Stomach (tissue), 9 donors: ENCODE data around the gene CREB5. TPM values are rescaled to one million over a fixed set of nuclear protein-coding genes. Genes with fewer than 3 reads are reported as not detected.

Experiments
- DNase-seq, 2 donors: peaks; one replicate each; pipeline versions ENCODE4 v3.0.0 to v3.0.0-alpha.2; 2013 to 2019
- H3K27ac ChIP-seq, 5 donors: fragments of 200-600 bp in 4 of 5; sonication (generic) in 4 of 5; one replicate each; pipeline ENCODE4 v1.5.1; 2013 to 2019; ENCODE audit warnings: mild to moderate bottlenecking in 1 of 5, moderate library complexity in 1 of 5
- H3K27me3 ChIP-seq, 3 donors: fragments of 200-600 bp; sonication (generic); one replicate each; pipeline ENCODE4 v1.5.1; 2017 to 2019; ENCODE audit warnings: mixed run types in 1 of 3
- H3K36me3 ChIP-seq, 4 donors: fragments of 200-600 bp; sonication (generic); 1 replicate in 3 of 4; 2 replicates in 1 of 4; pipeline ENCODE4 v1.5.1; 2016 to 2019
- H3K4me1 ChIP-seq, 4 donors: fragments of 200-600 bp; sonication (generic); one replicate each; pipeline ENCODE4 v1.5.1; 2016 to 2019
- H3K4me3 ChIP-seq, 4 donors: fragments of 200-600 bp; sonication (generic) in 3 of 4; one replicate each; pipeline ENCODE4 v1.5.1; 2016 to 2019; ENCODE audit warnings: mild to moderate bottlenecking in 1 of 4
- H3K9me3 ChIP-seq, 4 donors: fragments of 200-600 bp; sonication (generic); one replicate each; pipeline ENCODE4 v1.5.1; 2016 to 2019
- CTCF ChIP-seq, 7 experiments: fragments of 450-650 bp in 4 of 7; fragments of 200-600 bp in 3 of 7; sonication (generic) in 3 of 7; IDR thresholded peaks; one replicate each; pipeline ENCODE4 v1.5.1; 2016 to 2019; ENCODE audit warnings: antibody characterized with exemption in 7 of 7, control low read depth in 2 of 7, mild to moderate bottlenecking in 1 of 7
- EP300 ChIP-seq: sonication (generic); formaldehyde crosslinking; IDR thresholded peaks from one replicate; pipeline ENCODE4 v1.6.1; 2017; ENCODE audit warnings: antibody characterized with exemption
- POLR2A ChIP-seq, 4 donors: fragments of 450-650 bp; IDR thresholded peaks; one replicate each; pipeline ENCODE4 v1.6.1; 2016; ENCODE audit warnings: antibody characterized with exemption in 4 of 4, control low read depth in 2 of 4, mild to moderate bottlenecking in 1 of 4, moderate library complexity in 1 of 4
- POLR2AphosphoS5 ChIP-seq, 3 donors: sonication (generic); formaldehyde crosslinking; IDR thresholded peaks; one replicate each; pipeline ENCODE4 v1.6.1; 2016; ENCODE audit warnings: antibody characterized with exemption in 3 of 3
- WGBS, 5 donors: extraction: QIAGEN DNeasy Blood & Tissue Kit in 3 of 5; methylation state at CpG; one replicate each; pipeline versions ENCODE4 v1.1.5 to v1.1.7; 2013 to 2018; 5-methylcytosine and 5-hydroxymethylcytosine counted together
- intact Hi-C: fragments of 100-400 bp; cut with DNase I; formaldehyde crosslinking; loops from one replicate; pipeline ENCODE4 v1.15.1; 2023; ENCODE audit warnings: low total_unique reads
- polyA plus RNA-seq, 3 donors: library from polyadenylated mRNA; stranded (reverse); fragments of 200-250 nt; gene quantifications; one replicate each; pipeline ENCODE4 v1.2.3, GENCODE V29; 2013
- total RNA-seq, 5 donors: library from RNA; depleted of rRNA; stranded (reverse); fragments of >200 nt; gene quantifications; one replicate each; pipeline versions ENCODE4 v1.1.0 to v1.2.3, GENCODE V29; 2014 to 2016
- donor health status: healthy with polysubstance abuse.
- donor health status: Bipolar disorder and iron deficiency.
- donor health status: healthy.

CREB5 gene
- total and polyA plus RNA-seq, 8 donors = 0.68 to 30.3 (median 1.5) TPM; not detected in 1

DNA sequence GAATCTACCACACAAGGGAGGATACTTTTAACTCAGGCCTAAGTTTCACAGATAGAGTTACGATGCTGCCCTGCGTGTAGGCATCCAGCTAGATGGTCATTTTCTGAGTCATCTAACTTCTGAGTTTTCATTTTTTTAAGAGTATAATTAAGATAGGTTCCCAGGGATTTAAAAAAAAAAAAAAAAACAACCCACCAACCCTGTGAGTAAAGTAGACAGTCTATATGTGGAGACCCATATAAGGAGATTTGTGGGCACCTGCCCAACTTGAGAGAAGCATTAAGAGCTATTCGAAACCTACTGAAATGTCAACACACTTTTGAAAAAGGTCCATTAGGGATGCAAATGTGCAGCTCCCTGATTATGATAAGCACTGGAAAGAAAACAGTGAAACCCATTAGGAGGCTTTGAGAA lies 288.5 kb downstream of the CREB5 start:
- DNase-seq = peak in 1 of 2 donors; percentile 59
- Histone ChIP-seq H3K27me3 (no peaks in the 10 kb centered on the region), H3K4me3 (no peak overlapping the region), H3K4me1 (peaks cover 0 to 11% (median 4%) of the 10 kb centered on the region in 4 donors), H3K27ac (no peak overlapping the region), H3K9me3 (no peaks in the 10 kb centered on the region), H3K36me3 (no peaks in the 10 kb centered on the region)
- intact Hi-C loops = no loop called here
- TF ChIP-seq POLR2A (IDR thresholded peaks at IDR 0.05) = no peak
- no peak for TF ChIP-seq EP300
- TF ChIP-seq POLR2AphosphoS5 (IDR thresholded peaks at IDR 0.05) = no peak
- TF ChIP-seq CTCF (IDR thresholded peaks at IDR 0.05) = no peak
- 63 to 77% (median 68%) methylated on average over 3 of the region's 3 CpGs for WGBS, 5 donors

DNA sequence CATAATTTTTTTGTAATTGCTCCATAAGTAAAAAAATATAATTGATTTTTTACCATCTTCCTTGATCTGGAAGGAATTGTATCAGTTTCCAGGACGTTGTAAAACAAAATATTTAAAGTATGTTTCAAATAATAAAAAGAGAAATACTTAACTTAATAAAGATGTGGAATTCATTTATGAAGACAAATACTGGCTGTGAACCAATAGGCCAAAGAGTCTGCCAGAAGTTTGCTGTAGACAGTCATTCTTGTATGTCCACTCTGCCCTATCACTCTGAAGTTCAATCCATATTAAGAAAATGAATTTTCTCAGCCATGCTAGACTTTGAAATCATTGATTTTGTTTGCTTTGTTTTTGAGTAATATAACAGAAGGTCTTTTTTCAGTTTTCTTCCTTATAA lies 289.4 kb downstream of the CREB5 start:
- Histone ChIP-seq H3K4me1 (peaks cover 0 to 11% (median 4%) of the 10 kb centered on the region in 4 donors), H3K27ac (no peak overlapping the region), H3K36me3 (no peaks in the 10 kb centered on the region), H3K9me3 (no peaks in the 10 kb centered on the region), H3K27me3 (no peaks in the 10 kb centered on the region), H3K4me3 (no peak overlapping the region)
- 31 to 50% (median 37%) methylated on average over 1 of the region's 1 CpG for WGBS, 5 donors
- intact Hi-C loops = no loop called here
- TF ChIP-seq POLR2A (IDR thresholded peaks at IDR 0.05) (no peak), EP300 (no peak), POLR2AphosphoS5 (IDR thresholded peaks at IDR 0.05) (no peak), CTCF (IDR thresholded peaks at IDR 0.05) (no peak)
- DNase-seq = no peak

- DNase-seq = no peak
- no peaks in the 10 kb centered on the region for H3K27me3 ChIP-seq
- H3K36me3 ChIP-seq = no peaks in the 10 kb centered on the region
- H3K9me3 ChIP-seq = no peaks in the 10 kb centered on the region
- WGBS, 5 donors = 82 to 94% (median 92%) methylated on average over 4 of the region's 4 CpGs
- TF ChIP-seq POLR2A (IDR thresholded peaks at IDR 0.05) (no peak), CTCF (IDR thresholded peaks at IDR 0.05) (no peak), EP300 (no peak), POLR2AphosphoS5 (IDR thresholded peaks at IDR 0.05) (no peak)
- peaks cover 0 to 11% (median 4%) of the 10 kb centered on the region in 4 donors for H3K4me1 ChIP-seq
- H3K4me3 ChIP-seq = no peak overlapping the region
- no peak overlapping the region for H3K27ac ChIP-seq
- intact Hi-C loops = no loop called here
Measured at GRCh38 chr7:28702171-28702570, 289.9 kb downstream of the CREB5 start.

DNA sequence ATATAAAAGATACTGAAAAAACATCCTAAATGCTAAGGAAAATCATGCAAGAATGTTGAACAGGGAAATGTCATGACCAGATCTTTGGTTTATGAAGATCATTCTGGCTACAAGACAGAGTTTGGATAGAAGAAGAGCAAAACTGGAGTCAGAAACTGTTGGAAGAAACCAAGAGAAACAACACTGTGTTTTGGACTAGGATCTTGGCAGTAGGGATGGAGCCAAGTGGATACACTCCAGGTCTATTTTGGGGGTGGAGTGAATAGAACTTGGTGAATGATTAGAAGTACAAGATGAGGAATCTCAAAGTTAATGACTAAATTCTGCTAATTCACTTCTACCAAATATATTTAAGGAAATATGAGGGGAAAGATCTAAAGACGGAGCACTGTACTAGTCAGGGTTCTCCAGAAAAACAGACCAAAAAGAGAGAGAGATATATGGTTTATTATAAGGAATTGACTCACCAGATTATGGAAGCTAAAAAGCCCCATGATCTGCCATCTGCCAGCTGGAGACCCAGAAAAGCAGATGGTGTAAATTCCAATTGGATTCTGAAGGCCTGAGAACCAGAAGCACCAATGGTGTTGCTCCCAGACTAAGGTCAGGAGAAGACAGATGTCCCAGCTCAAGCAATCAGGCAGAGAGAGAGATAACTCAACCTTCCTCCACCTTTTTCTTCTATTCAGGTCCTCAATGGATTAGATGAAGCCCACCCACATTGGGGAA lies 290.9 kb downstream of the CREB5 start:
- no peak overlapping the region for H3K27ac ChIP-seq
- 81 to 100% (median 85%) methylated on average over 1 of the region's 1 CpG for WGBS, 5 donors

More for the DNA sequence above, 290.9 kb downstream of the CREB5 start:
- intact Hi-C loops = no loop called here
- no peak for TF ChIP-seq EP300
- no peak for TF ChIP-seq CTCF (IDR thresholded peaks at IDR 0.05)
- TF ChIP-seq POLR2A (IDR thresholded peaks at IDR 0.05) = no peak
- no peak for TF ChIP-seq POLR2AphosphoS5 (IDR thresholded peaks at IDR 0.05)
- no peak for DNase-seq
- H3K4me3 ChIP-seq = no peak overlapping the region
- peaks cover 0 to 11% (median 4%) of the 10 kb centered on the region in 4 donors for H3K4me1 ChIP-seq
- no peaks in the 10 kb centered on the region for H3K36me3 ChIP-seq
- no peaks in the 10 kb centered on the region for H3K9me3 ChIP-seq
- H3K27me3 ChIP-seq = no peaks in the 10 kb centered on the region
